Thyroid gland (tissue), 4 donors: ENCODE data around the gene RETREG3. TPM values are rescaled to one million over a fixed set of nuclear protein-coding genes. Genes with fewer than 3 reads are reported as not detected.

Experiments
- DNase-seq, 2 donors: peaks; one replicate each; pipeline ENCODE4 v3.0.0-alpha.2; 2019
- H3K27ac ChIP-seq, 3 donors: fragments of 200-600 bp; sonication (generic); 1 replicate in 2 of 3; 2 replicates in 1 of 3; pipeline ENCODE4 v1.5.1; 2016 to 2019; ENCODE audit warnings: mild to moderate bottlenecking in 1 of 3, moderate library complexity in 1 of 3
- H3K27me3 ChIP-seq: fragments of 200-600 bp; sonication (generic); one replicate; pipeline ENCODE4 v1.5.1; 2019
- H3K36me3 ChIP-seq, 2 donors: fragments of 200-600 bp; sonication (generic); one replicate each; pipeline ENCODE4 v1.5.1; 2016 to 2019
- H3K4me1 ChIP-seq, 2 donors: fragments of 200-600 bp; sonication (generic); one replicate each; pipeline ENCODE4 v1.5.1; 2017 to 2019
- H3K4me3 ChIP-seq, 3 donors: fragments of 200-600 bp; sonication (generic); replicated peaks in 1 of 3; 1 replicate in 2 of 3; 2 replicates in 1 of 3; pipeline ENCODE4 v1.5.1; 2016; ENCODE audit warnings: mild to moderate bottlenecking in 1 of 3
- H3K9me3 ChIP-seq: fragments of 200-600 bp; sonication (generic); one replicate; pipeline ENCODE4 v1.5.1; 2017
- POLR2A ChIP-seq, 2 donors: fragments of 450-650 bp; IDR thresholded peaks; one replicate each; pipeline ENCODE4 v1.6.1; 2017; ENCODE audit warnings: antibody characterized with exemption in 2 of 2, mild to moderate bottlenecking in 2 of 2, moderate library complexity in 1 of 2
- WGBS, 2 donors: methylation state at CpG; one replicate each; pipeline ENCODE4 v1.1.5; 2017; 5-methylcytosine and 5-hydroxymethylcytosine counted together
- intact Hi-C: fragments of 100-400 bp; cut with DNase I; formaldehyde crosslinking; loops from one replicate; pipeline ENCODE4 v1.15.1; 2023
- total RNA-seq, 4 donors: library from RNA; depleted of rRNA; stranded (reverse); fragments of >200 nt; gene quantifications; one replicate each; pipeline ENCODE4 v1.2.3, GENCODE V29; 2016
- TF ChIP-seq, protein P1 (sequence below), 6 experiments: fragments of 200-600 bp in 3 of 6; fragments of 450-650 bp in 3 of 6; sonication (generic) in 3 of 6; IDR thresholded peaks; one replicate each; pipeline ENCODE4 v1.5.1; 2016 to 2019; ENCODE audit warnings: antibody characterized with exemption in 6 of 6, mild to moderate bottlenecking in 2 of 6, inconsistent platforms in 1 of 6, moderate library complexity in 1 of 6

Gene RETREG3
- total RNA-seq, 4 donors from 2014 or later = 61.9 to 74.4 (median 72.1) TPM

DNA sequence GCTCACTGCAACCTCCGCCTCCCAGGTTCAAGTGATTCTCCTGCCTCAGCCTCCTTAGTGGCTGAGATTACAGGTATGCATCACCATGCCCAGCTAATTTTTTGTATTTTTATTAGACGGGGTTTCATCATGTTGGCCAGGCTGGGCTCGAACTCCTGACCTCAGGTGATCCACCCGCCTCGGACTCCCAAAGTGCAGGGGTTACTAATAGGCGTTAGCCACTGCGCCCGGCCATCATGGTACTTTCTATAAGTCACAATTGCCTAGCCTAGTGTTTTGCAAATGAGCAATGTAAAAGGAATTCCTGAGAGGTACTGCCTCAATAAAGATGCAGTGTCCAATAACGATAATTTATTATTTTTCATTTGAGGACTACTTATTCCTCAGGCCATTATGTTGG, 17.8 kb downstream of the RETREG3 start:
- H3K27me3 ChIP-seq = no peaks in the 10 kb centered on the region
- peaks cover 0 to 6% of the 10 kb centered on the region in 2 donors for H3K4me1 ChIP-seq
- DNase-seq = no peak
- peaks cover 12 to 19% of the 10 kb centered on the region in 2 donors for H3K36me3 ChIP-seq
- WGBS, 2 donors = 95 to 96% methylated on average over 9 of the region's 9 CpGs
- no peak for TF ChIP-seq POLR2A (IDR thresholded peaks at IDR 0.05)
- TF ChIP-seq, protein P1, sequence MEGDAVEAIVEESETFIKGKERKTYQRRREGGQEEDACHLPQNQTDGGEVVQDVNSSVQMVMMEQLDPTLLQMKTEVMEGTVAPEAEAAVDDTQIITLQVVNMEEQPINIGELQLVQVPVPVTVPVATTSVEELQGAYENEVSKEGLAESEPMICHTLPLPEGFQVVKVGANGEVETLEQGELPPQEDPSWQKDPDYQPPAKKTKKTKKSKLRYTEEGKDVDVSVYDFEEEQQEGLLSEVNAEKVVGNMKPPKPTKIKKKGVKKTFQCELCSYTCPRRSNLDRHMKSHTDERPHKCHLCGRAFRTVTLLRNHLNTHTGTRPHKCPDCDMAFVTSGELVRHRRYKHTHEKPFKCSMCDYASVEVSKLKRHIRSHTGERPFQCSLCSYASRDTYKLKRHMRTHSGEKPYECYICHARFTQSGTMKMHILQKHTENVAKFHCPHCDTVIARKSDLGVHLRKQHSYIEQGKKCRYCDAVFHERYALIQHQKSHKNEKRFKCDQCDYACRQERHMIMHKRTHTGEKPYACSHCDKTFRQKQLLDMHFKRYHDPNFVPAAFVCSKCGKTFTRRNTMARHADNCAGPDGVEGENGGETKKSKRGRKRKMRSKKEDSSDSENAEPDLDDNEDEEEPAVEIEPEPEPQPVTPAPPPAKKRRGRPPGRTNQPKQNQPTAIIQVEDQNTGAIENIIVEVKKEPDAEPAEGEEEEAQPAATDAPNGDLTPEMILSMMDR (IDR thresholded peaks at IDR 0.05) = no peak
- H3K4me3 ChIP-seq = no peak overlapping the region
- no peak overlapping the region for H3K27ac ChIP-seq
- intact Hi-C loops = no loop called here
- no peaks in the 10 kb centered on the region for H3K9me3 ChIP-seq

DNA sequence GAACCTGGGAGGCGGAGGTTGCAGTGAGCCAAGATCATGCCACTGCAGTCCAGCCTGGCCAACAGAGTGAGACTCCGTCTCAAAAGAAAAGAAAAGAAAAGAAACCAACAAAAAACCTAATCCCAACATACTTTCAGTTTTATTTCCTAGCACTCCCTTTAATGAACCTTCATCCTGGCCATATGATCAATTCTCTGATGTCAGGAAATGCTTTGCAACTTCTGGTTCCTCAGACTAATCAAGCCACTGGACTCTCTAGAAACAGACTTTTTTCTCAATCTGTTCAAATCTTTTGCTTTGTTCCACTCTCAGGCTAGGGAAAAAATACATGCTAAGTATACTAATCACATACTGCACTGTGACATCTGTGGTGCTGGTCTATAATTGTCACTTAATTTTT, 18.3 kb downstream of the RETREG3 start:
- intact Hi-C loops = no loop called here
- Histone ChIP-seq H3K4me3 (no peak overlapping the region), H3K9me3 (no peaks in the 10 kb centered on the region), H3K27ac (no peak overlapping the region), H3K4me1 (peaks cover 0 to 6% of the 10 kb centered on the region in 2 donors), H3K27me3 (no peaks in the 10 kb centered on the region), H3K36me3 (peaks cover 15 to 25% of the 10 kb centered on the region in 2 donors)
- WGBS, 2 donors = 95 to 96% methylated on average over 2 of the region's 2 CpGs
- TF ChIP-seq, protein P1 (IDR thresholded peaks at IDR 0.05) = no peak
- no peak for TF ChIP-seq POLR2A (IDR thresholded peaks at IDR 0.05)
- no peak for DNase-seq

DNA sequence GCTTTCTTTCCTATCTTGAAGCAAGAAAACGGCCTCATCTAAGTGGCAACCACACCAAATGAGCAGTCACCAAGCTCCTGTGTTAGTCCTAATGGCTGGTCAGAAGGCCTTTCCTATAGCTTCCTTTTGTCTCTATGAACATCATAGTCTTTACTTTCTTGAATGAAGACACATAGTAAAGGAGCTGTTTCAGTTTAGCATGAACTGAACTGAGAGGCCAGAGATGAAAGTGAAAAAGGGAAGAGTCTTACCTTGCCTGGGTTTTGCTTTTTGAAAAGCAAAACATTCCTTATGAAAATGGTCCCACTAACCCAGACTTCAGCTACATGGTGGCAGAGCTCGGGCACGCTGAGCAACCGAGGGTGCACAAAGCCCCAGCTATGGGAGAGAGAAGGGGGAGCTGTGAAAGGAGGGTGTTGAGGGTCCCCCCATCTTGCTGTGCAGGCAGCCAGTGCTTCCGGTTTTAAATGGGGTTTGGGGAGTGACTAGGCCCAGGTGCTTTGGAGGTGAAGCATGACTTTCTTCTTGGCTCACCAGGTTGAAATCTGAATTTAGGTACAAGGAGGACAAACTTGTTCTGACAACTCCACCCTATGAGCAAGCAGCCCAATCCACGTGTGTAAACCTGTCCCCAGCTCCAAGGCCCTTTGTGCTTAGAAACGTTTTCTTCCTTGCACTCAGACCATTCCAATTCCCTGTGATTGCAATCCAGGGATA, 22.5 kb downstream of the RETREG3 start:
- 84 to 88% methylated on average over 7 of the region's 7 CpGs for WGBS, 2 donors

DNA sequence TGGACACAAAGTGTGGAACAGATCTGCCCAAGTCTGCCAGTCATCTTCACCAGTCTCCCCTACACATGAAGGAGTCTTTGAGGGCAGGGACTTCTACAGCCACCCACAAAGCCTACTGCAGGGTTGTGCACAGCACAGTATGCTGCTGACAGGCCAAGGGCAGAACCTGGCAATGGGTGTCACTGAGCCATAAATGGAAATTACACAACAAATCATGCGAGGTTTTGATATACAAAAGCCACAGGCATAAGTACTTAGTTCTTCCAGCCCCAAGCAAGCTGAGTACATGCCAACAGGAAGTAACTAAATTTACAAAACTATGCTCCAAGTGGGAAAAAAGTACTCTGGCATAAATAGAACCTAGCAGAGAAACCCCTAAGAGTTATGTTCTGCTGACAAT, 23.8 kb downstream of the RETREG3 start:
- peaks cover 56 to 71% of the 10 kb centered on the region in 2 donors for H3K36me3 ChIP-seq
- no peak overlapping the region for H3K27ac ChIP-seq
- H3K27me3 ChIP-seq = no peaks in the 10 kb centered on the region
- intact Hi-C loops = no loop called here
- no peak for DNase-seq
- 43 to 85% methylated on average over 1 of the region's 1 CpG for WGBS, 2 donors
- H3K4me3 ChIP-seq = no peak overlapping the region
- TF ChIP-seq, protein P1 (IDR thresholded peaks at IDR 0.05) = no peak
- TF ChIP-seq POLR2A (IDR thresholded peaks at IDR 0.05) = no peak
- no peaks in the 10 kb centered on the region for H3K9me3 ChIP-seq
- peaks cover 0 to 6% of the 10 kb centered on the region in 2 donors for H3K4me1 ChIP-seq

More for the DNA sequence above, 22.5 kb downstream of the RETREG3 start:
- intact Hi-C loops = no loop called here
- DNase-seq = no peak
- TF ChIP-seq POLR2A (IDR thresholded peaks at IDR 0.05) = no peak
- TF ChIP-seq, protein P1 (IDR thresholded peaks at IDR 0.05) = no peak
- Histone ChIP-seq H3K4me1 (peaks cover 0 to 6% of the 10 kb centered on the region in 2 donors), H3K9me3 (no peaks in the 10 kb centered on the region), H3K4me3 (no peak overlapping the region), H3K27me3 (no peaks in the 10 kb centered on the region), H3K36me3 (peaks cover 53 to 66% of the 10 kb centered on the region in 2 donors), H3K27ac (no peak overlapping the region)

DNA sequence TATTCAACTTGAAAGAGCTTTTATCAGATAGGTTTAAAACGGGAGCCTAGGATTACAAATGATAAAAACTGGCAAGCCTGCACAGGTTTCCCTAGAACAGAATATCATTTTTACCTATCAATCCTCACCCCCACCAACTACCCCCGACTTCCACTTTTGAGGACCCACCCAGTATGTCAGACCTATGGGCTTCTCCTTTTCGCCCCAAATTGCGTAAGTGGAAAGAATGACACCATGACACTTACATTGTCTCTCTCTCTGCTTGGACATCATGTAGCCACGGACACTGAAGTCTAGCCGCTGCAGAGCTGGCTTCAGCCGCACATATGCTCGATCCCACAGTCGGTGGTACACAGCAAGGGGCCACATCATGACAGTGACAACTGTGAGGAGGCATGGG, 24.3 kb downstream of the RETREG3 start:
- 89 to 92% methylated on average over 9 of the region's 9 CpGs for WGBS, 2 donors
- DNase-seq = no peak
- intact Hi-C loops = no loop called here
- no peak for TF ChIP-seq POLR2A (IDR thresholded peaks at IDR 0.05)
- TF ChIP-seq, protein P1 (IDR thresholded peaks at IDR 0.05) = no peak
- Histone ChIP-seq H3K9me3 (no peaks in the 10 kb centered on the region), H3K27ac (no peak overlapping the region), H3K4me3 (no peak overlapping the region), H3K27me3 (no peaks in the 10 kb centered on the region), H3K4me1 (peaks cover 0 to 6% of the 10 kb centered on the region in 2 donors), H3K36me3 (peaks cover 55 to 76% of the 10 kb centered on the region in 2 donors)
